Tibial nerve (tissue), 4 donors: Measurements from ENCODE around the gene PCAT7. TPM values are rescaled to one million over a fixed set of nuclear protein-coding genes. Genes with fewer than 3 reads are reported as not detected.

ENCODE experiments used
- DNase-seq, 2 donors: peaks; one replicate each; pipeline ENCODE4 v3.0.0-alpha.2; 2019; ENCODE audit warnings: low spot score in 2 of 2
- H3K27ac ChIP-seq, 4 donors: fragments of 200-600 bp; sonication (generic) in 3 of 4; one replicate each; pipeline ENCODE4 v1.5.1; 2017 to 2019; ENCODE audit warnings: mild to moderate bottlenecking in 1 of 4
- H3K27me3 ChIP-seq, 2 donors: fragments of 200-600 bp; sonication (generic) in 1 of 2; one replicate each; pipeline versions ENCODE4 v1.5.1 to v1.6.0; 2017 to 2019
- H3K36me3 ChIP-seq, 3 donors: fragments of 200-600 bp; sonication (generic); one replicate each; pipeline ENCODE4 v1.5.1; 2018 to 2019
- H3K4me1 ChIP-seq, 4 donors: fragments of 200-600 bp; sonication (generic) in 3 of 4; one replicate each; pipeline ENCODE4 v1.5.1; 2017 to 2019
- H3K4me3 ChIP-seq, 4 donors: fragments of 200-600 bp; sonication (generic) in 3 of 4; one replicate each; pipeline ENCODE4 v1.5.1; 2017 to 2019; ENCODE audit warnings: mild to moderate bottlenecking in 1 of 4, moderate library complexity in 1 of 4
- H3K9me3 ChIP-seq, 4 donors: fragments of 200-600 bp; sonication (generic) in 3 of 4; one replicate each; pipeline ENCODE4 v1.5.1; 2017 to 2019
- CTCF ChIP-seq, 5 experiments: fragments of 200-600 bp in 3 of 5; fragments of 450-650 bp in 2 of 5; sonication (generic) in 3 of 5; IDR thresholded peaks; one replicate each; pipeline ENCODE4 v1.5.1; 2016 to 2019; ENCODE audit warnings: antibody characterized with exemption in 5 of 5, mild to moderate bottlenecking in 3 of 5, moderate library complexity in 2 of 5
- EP300 ChIP-seq, 2 donors: sonication (generic); formaldehyde crosslinking; IDR thresholded peaks; one replicate each; pipeline ENCODE4 v1.6.1; 2017; ENCODE audit warnings: antibody characterized with exemption in 2 of 2, mild to moderate bottlenecking in 1 of 2
- POLR2A ChIP-seq, 2 donors: fragments of 450-650 bp; IDR thresholded peaks; one replicate each; pipeline ENCODE4 v1.6.1; 2017; ENCODE audit warnings: antibody characterized with exemption in 2 of 2, mild to moderate bottlenecking in 2 of 2, moderate library complexity in 2 of 2
- WGBS, 2 donors: methylation state at CpG; one replicate each; pipeline ENCODE4 v1.1.5; 2018; 5-methylcytosine and 5-hydroxymethylcytosine counted together
- total RNA-seq, 4 donors: library from RNA; depleted of rRNA; stranded (reverse); fragments of >200 nt; gene quantifications; one replicate each; pipeline ENCODE4 v1.1.0, GENCODE V29; 2016

Gene PCAT7
- total RNA-seq, 4 donors from 2014 or later: 0.22 TPM; not detected in 3

DNA sequence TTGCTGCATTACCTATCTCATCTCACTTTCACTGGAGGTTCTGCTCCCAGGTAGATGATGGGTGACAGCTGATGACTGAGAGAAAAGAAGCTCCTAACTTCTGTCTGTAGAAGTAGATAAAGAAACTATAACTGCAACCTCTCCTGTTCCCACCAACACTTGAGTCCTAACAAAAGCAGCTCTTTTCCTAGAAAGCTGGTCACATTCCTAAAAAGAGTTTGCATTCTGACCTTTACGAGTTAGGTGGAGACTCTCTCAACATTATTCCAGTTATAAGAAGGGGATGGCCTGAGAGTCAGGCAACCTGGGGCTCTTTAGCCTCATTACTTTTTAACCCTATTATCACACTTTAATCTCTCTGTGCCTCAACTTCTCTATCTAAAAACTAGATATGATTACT, 8.9 kb upstream of the PCAT7 start:
- 27 to 34% methylated on average over 1 of the region's 1 CpG for whole genome bisulfite sequencing, 2 donors
- H3K4me1 ChIP-seq: no peaks in the 10 kb centered on the region
- H3K9me3 ChIP-seq: no peaks in the 10 kb centered on the region
- no peak overlapping the region for H3K4me3 ChIP-seq
- no peak for DNase-seq
- H3K36me3 ChIP-seq: no peaks in the 10 kb centered on the region
- TF ChIP-seq CTCF (IDR thresholded peaks at IDR 0.05) (no peak), POLR2A (IDR thresholded peaks at IDR 0.05) (no peak), EP300 (IDR thresholded peaks at IDR 0.05) (no peak)
- no peaks in the 10 kb centered on the region for H3K27me3 ChIP-seq
- H3K27ac ChIP-seq: no peak overlapping the region

DNA sequence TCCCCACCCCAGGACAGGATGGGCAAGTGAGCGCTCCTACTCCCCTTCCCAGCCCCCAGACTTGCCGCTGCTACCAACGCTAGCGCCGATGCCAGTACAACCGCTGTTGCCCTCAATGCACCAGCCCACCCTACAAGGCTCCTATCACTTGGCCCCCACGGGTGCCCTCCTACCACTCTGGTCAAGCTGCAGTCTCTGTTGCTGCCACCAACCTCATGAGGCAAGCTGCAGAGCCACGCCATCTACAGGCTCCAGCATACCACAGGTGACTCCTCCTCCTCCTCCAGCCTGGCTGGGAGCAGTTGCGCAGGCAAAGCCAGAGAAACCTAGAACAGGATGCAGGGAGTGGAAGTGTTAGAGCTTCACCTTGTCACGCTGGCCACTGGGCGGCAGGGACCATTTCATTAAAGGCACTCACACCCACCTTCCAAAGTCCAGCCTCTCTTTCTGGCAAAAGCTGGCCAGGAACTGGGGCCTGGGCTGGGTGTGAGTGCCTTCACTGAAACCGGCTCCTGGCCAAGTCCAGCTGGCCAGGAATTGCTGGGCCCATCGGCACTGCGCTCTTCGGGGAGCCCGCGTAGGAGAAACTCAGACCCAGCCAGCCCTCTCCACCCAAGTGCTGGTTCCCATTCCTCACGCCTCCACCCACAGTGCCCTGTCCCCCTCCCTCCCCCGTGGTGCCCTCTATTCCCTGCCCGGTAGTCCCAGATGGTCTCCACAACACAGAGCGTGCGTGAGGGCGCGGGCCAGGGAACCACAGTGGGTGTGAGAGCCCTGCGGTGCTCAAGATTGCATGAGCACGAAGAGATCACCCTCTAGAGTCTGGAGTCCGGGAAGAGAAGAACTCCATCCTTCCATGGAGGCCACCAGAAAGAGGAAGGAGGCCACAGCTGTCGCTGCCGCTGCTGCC, 1.6 kb upstream of the PCAT7 start:
- Histone ChIP-seq H3K27ac (no peak overlapping the region), H3K36me3 (no peaks in the 10 kb centered on the region), H3K4me1 (no peaks in the 10 kb centered on the region), H3K9me3 (no peaks in the 10 kb centered on the region), H3K27me3 (no peaks in the 10 kb centered on the region), H3K4me3 (no peak overlapping the region)
- TF ChIP-seq POLR2A (IDR thresholded peaks at IDR 0.05) (no peak), CTCF (IDR thresholded peaks at IDR 0.05) (no peak), EP300 (IDR thresholded peaks at IDR 0.05) (no peak)
- no peak for DNase-seq
- 92 to 95% methylated on average over 21 to 29 of the region's 29 CpGs for WGBS, 2 donors

- H3K27me3 ChIP-seq: no peaks in the 10 kb centered on the region
- no peaks in the 10 kb centered on the region for H3K36me3 ChIP-seq
- H3K27ac ChIP-seq: no peak overlapping the region
- H3K4me1 ChIP-seq: no peaks in the 10 kb centered on the region
- no peaks in the 10 kb centered on the region for H3K9me3 ChIP-seq
- 91% methylated on average over 16 of the region's 16 CpGs for WGBS, 2 donors
- TF ChIP-seq EP300 (IDR thresholded peaks at IDR 0.05) (no peak), POLR2A (IDR thresholded peaks at IDR 0.05) (no peak), CTCF (IDR thresholded peaks at IDR 0.05) (no peak)
- DNase-seq: no peak
- peak overlapping the region in 1 of 4 donors; percentile 0 for H3K4me3 ChIP-seq
These were observed 825 bp upstream of the PCAT7 start for GRCh38 chr9:94554078-94554438.

DNA sequence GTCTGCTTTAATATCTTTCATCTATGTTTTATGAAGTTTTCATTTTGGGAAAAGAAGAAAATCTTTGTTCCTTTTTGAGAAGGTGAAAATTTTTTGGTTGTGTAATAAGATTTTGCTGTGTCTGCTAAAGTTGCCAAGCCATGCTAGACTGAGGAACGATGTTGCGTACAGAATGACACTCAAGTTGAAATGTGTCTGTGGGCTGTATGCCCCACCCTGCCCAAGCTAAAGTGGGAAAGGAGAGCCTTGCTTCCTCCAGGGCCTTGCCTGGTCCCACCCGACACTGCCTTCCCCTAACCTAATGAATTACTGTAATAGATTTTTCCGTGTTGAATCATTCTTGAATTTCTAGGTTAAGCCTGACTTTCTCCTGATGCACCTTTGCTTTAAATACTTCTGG, 2.5 kb downstream of the PCAT7 start:
- H3K4me3 ChIP-seq: no peak overlapping the region
- no peak overlapping the region for H3K27ac ChIP-seq
- no peaks in the 10 kb centered on the region for H3K36me3 ChIP-seq
- H3K9me3 ChIP-seq: no peaks in the 10 kb centered on the region
- TF ChIP-seq POLR2A (IDR thresholded peaks at IDR 0.05): no peak
- TF ChIP-seq EP300 (IDR thresholded peaks at IDR 0.05): no peak
- no peak for TF ChIP-seq CTCF (IDR thresholded peaks at IDR 0.05)
- no peak for DNase-seq
- H3K27me3 ChIP-seq: no peaks in the 10 kb centered on the region
- WGBS, 2 donors: 85 to 88% methylated on average over 4 of the region's 4 CpGs
- no peaks in the 10 kb centered on the region for H3K4me1 ChIP-seq

DNA sequence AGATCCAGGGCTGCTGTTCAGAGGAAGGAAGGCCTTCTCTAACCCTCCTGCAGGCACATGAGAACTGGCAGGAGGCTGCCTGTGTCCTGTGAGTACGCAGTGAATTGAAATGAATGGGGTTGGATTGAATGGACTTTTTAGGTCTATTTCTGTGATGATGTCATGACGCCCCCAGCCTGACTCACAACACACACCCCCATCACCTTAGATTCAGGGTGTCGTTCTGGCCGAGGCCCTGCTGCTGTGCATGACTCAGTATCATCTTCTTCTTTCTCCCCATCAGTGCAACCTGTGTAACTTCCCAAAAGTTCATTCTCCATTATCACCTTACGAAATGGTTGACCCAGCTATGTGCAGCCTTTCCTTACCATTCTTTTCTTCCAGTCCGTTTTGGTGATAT, 5.4 kb downstream of the PCAT7 start:
- 81 to 86% methylated on average over 6 of the region's 6 CpGs for WGBS, 2 donors
- no peak overlapping the region for H3K4me3 ChIP-seq
- H3K9me3 ChIP-seq: no peaks in the 10 kb centered on the region
- no peaks in the 10 kb centered on the region for H3K27me3 ChIP-seq
- no peak for DNase-seq
- TF ChIP-seq POLR2A (IDR thresholded peaks at IDR 0.05) (no peak), CTCF (IDR thresholded peaks at IDR 0.05) (no peak), EP300 (IDR thresholded peaks at IDR 0.05) (no peak)
- H3K4me1 ChIP-seq: no peaks in the 10 kb centered on the region
- H3K36me3 ChIP-seq: no peaks in the 10 kb centered on the region
- H3K27ac ChIP-seq: no peak overlapping the region
